Subcutaneous adipose tissue (tissue), 4 donors: ENCODE measurements around the gene HUNK. TPM values are rescaled to one million over a fixed set of nuclear protein-coding genes. Genes with fewer than 3 reads are reported as not detected.

Source experiments
- total RNA-seq, 4 donors: library from RNA; depleted of rRNA; stranded (reverse); fragments of >200 nt; gene quantifications; one replicate each; pipeline ENCODE4 v1.1.0, GENCODE V29; 2016
- TF ChIP-seq, protein P1 (sequence below): fragments of 450-650 bp; IDR thresholded peaks from one replicate; pipeline ENCODE4 v1.5.1; 2016; ENCODE audit warnings: low read depth, mild to moderate bottlenecking, control low read depth, antibody characterized with exemption, moderate library complexity

Gene HUNK
- total RNA-seq, 4 donors from 2014 or later = 0.16 to 0.66 (median 0.18) TPM

DNA sequence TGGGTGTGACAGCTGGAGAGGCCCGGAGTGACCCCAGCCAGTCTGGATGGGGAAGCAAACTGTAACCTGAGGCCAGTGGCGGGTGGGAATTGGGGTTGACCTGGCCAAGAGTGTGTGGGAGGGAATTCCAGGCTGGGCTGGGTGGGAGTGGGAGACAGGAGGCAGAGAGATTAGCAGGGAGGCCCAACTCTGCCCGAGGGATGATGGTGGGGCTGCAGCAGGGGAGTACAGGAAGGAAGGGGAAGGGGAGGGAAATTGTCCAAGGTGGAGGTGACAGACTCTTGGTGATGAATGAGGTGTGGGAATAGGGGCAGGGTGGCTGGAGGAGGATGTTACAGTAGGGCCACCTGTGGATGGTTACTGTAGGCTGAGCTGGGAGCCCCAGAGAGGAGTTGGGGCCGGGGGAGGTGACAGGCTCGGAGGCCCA is 40.4 kb downstream of the HUNK start:
- TF ChIP-seq, protein P1, sequence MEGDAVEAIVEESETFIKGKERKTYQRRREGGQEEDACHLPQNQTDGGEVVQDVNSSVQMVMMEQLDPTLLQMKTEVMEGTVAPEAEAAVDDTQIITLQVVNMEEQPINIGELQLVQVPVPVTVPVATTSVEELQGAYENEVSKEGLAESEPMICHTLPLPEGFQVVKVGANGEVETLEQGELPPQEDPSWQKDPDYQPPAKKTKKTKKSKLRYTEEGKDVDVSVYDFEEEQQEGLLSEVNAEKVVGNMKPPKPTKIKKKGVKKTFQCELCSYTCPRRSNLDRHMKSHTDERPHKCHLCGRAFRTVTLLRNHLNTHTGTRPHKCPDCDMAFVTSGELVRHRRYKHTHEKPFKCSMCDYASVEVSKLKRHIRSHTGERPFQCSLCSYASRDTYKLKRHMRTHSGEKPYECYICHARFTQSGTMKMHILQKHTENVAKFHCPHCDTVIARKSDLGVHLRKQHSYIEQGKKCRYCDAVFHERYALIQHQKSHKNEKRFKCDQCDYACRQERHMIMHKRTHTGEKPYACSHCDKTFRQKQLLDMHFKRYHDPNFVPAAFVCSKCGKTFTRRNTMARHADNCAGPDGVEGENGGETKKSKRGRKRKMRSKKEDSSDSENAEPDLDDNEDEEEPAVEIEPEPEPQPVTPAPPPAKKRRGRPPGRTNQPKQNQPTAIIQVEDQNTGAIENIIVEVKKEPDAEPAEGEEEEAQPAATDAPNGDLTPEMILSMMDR = no peak

DNA sequence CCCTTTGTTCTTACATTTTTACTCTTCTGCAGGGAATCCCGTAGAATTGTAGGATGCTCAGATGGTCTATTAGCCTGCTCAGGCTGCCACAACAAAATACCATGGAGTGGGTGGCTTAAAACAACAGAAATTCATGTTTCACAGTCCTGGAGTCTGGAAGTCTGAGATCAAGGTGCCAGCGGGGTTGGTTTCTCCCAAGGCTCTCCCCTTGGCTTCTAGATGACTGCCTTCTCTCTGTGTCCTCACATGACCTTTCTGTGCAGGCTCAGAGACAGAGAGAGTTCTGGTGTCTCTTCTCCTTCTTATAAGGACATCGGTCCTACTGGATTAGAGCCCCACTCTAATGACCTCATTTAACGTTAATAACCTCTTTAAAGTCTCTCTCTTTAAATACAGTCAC is 41.7 kb downstream of the HUNK start:
- TF ChIP-seq, protein P1 = no peak

DNA sequence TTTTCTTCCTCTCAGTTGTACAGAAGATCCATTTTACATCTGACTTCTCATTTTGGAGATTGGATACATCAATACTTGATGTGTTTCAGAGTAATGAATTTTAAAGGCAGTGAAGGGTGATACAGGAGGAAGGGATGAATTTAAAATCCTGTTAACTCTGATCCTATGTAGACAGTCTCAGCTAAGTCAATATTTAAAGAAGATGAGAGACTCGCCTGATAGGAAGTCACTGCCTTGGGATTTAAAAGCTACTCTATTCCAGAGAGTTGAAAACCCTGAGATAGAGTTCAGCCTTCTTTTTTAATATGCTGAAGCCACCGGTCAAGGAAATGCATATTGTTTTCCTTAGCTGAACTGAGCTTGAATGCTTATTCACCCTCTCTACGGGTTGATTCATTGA is 42.7 kb downstream of the HUNK start:
- TF ChIP-seq, protein P1 = no peak

DNA sequence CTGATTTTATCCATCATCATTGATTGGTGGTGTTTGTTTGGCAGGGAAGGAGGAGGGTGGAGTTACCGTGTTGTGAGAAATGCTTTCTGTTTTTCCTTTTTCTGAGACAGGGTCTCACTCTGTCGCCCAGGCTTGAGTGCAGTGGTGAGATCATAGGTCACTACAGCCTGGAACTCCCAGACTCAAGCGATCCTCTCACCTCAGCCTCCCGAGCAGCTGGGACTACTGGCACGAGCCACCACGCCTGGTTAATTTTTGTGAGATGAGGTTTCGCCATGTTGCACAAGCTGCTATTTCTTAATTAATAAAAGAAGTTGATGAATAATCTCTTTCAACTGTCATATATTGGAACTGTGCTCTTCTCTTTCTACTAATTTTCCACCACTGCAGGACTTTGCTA is 44.3 kb downstream of the HUNK start:
- TF ChIP-seq, protein P1 = no peak

DNA sequence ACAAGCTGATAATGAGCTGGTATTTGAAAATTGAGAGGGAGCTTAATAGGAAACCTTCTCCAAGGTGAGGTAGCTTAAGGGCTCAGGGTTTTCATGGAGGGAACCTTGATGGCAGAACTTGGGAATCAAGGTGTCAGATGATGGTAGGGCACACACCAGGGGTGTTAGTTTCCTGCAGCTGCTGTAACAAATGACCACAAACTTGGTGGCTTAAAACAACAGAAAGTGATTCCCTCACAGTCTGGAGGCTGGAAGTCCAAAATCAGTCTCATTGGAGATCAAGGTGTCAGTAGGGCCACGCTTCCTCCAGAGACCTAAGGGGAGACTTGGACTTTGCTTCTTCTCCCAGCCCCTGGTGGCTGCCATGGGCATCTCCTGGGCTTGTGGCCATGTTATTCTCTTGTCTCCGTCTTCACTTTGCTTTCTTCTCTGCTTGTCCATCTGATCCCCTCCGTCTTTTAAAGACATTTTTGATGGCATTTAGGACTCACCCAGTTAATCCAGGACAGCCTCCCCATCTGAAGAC is 45.5 kb downstream of the HUNK start:
- TF ChIP-seq, protein P1 = no peak

DNA sequence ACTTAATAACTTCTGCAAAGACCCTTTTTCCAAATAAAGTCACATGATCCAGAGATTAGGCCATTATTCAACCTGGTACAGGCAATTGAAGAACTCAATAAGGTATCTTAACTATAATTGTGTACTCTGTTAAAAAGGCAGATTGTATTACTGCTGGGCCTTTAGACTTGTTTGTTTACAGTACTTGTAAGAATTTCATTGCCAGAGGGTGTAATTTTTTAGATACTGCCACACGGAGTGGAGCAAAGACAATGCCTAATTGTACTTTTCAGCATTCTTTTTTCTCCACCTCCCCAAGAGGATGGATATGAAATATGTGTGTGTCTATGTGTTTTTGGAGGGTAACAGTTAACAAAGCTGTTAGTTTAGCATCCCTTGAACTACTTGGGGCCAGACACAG is 47.5 kb downstream of the HUNK start:
- TF ChIP-seq, protein P1 = no peak

DNA sequence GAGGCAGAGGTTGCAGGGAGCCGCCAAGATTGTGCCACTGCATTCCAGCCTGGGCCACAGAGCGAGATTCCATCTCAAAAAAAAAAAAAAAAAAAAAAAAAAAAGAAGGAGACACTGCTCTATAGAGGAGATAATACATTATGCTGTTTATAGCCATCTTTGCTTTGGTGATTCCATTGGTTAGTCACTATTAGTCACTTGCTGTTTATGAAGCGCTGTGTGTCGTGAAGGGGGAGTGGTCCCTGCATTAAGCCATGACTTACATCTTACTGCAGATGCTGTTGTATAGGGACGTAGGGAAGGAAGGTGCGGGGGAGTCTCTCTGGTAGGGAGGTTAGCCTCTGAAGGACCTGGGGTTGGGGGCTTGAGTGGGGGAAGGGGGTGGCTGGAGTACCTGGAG is 48.3 kb downstream of the HUNK start:
- TF ChIP-seq, protein P1 = no peak
